GM18526 (cell line): ENCODE measurements around the gene GABRD.

Source experiments
- POLR2A ChIP-seq: IDR thresholded peaks from 3 replicates; pipeline ENCODE4 v1.6.1; 2011; ENCODE audit not compliant: insufficient read length; ENCODE audit errors: extremely low read depth

The GABRD gene

GRCh38 chr1:1982379-1983232 is 36.5 kb upstream of the GABRD start:
- TF ChIP-seq POLR2A = no peak

GRCh38 chr1:1984560-1985070 is 34.5 kb upstream of the GABRD start:
- TF ChIP-seq POLR2A = no peak

GRCh38 chr1:1985375-1986050 is 33.6 kb upstream of the GABRD start:
- no peak for TF ChIP-seq POLR2A

- no peak for TF ChIP-seq POLR2A
Measured at GRCh38 chr1:1986451-1987141, 32.5 kb upstream of the GABRD start.

- TF ChIP-seq POLR2A = no peak
Measured at GRCh38 chr1:1987142-1987510, 32.0 kb upstream of the GABRD start.

GRCh38 chr1:1988061-1988945 is 30.8 kb upstream of the GABRD start:
- no peak for TF ChIP-seq POLR2A

- no peak for TF ChIP-seq POLR2A
Measured at GRCh38 chr1:1989102-1989542, 30.0 kb upstream of the GABRD start.

GRCh38 chr1:1989789-1990188 is 29.4 kb upstream of the GABRD start:
- TF ChIP-seq POLR2A = no peak

- TF ChIP-seq POLR2A = no peak
Measured at GRCh38 chr1:1990222-1990621, 28.9 kb upstream of the GABRD start.

- no peak for TF ChIP-seq POLR2A
Measured at GRCh38 chr1:1994536-1994935, 24.6 kb upstream of the GABRD start.

GRCh38 chr1:1996207-1996651 is 22.9 kb upstream of the GABRD start:
- TF ChIP-seq POLR2A = no peak

GRCh38 chr1:1997576-1997975 is 21.6 kb upstream of the GABRD start:
- no peak for TF ChIP-seq POLR2A

GRCh38 chr1:2000432-2000831 is 18.7 kb upstream of the GABRD start:
- no peak for TF ChIP-seq POLR2A

GRCh38 chr1:2000850-2001249 is 18.3 kb upstream of the GABRD start:
- TF ChIP-seq POLR2A = no peak
